Thyroid gland (tissue), 4 donors: ENCODE results near the gene GNB5.

Source experiments
- POLR2A ChIP-seq, 2 donors: fragments of 450-650 bp; IDR thresholded peaks; one replicate each; pipeline ENCODE4 v1.6.1; 2017; ENCODE audit warnings: antibody characterized with exemption in 2 of 2, mild to moderate bottlenecking in 2 of 2, moderate library complexity in 1 of 2
- TF ChIP-seq, protein P1 (sequence below), 6 experiments: fragments of 200-600 bp in 3 of 6; fragments of 450-650 bp in 3 of 6; sonication (generic) in 3 of 6; IDR thresholded peaks; one replicate each; pipeline ENCODE4 v1.5.1; 2016 to 2019; ENCODE audit warnings: antibody characterized with exemption in 6 of 6, mild to moderate bottlenecking in 2 of 6, inconsistent platforms in 1 of 6, moderate library complexity in 1 of 6

DNA sequence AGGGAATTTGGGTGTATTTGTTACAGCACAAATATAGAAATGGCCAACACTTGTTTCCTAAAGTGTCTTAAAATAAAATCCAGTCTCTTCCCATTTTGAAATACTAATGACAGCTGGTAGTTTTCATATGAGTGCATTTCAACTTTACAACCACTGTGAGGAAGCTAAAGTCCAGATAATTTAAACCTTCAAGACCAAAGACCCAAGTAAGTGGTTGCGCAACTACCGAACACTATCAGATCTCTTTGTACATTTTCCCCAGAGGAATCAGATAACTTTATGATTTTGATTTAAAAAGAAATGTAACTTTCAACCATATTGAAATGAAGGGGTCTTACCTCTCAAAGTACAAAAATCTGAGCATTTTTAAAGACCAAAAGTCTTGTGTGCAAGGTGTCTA, 92.9 kb downstream of the GNB5 start:
- TF ChIP-seq, protein P1, sequence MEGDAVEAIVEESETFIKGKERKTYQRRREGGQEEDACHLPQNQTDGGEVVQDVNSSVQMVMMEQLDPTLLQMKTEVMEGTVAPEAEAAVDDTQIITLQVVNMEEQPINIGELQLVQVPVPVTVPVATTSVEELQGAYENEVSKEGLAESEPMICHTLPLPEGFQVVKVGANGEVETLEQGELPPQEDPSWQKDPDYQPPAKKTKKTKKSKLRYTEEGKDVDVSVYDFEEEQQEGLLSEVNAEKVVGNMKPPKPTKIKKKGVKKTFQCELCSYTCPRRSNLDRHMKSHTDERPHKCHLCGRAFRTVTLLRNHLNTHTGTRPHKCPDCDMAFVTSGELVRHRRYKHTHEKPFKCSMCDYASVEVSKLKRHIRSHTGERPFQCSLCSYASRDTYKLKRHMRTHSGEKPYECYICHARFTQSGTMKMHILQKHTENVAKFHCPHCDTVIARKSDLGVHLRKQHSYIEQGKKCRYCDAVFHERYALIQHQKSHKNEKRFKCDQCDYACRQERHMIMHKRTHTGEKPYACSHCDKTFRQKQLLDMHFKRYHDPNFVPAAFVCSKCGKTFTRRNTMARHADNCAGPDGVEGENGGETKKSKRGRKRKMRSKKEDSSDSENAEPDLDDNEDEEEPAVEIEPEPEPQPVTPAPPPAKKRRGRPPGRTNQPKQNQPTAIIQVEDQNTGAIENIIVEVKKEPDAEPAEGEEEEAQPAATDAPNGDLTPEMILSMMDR (IDR thresholded peaks at IDR 0.05), result no peak
- no peak for TF ChIP-seq POLR2A (IDR thresholded peaks at IDR 0.05)
